GM10248 (cell line): ENCODE results near the gene CHPF.
A peak's percentile ranks its signal among the peaks of the same experiment; 100 is the strongest.

Source experiments
- CTCF ChIA-PET: fragments of 300-600 bp; sonication (Branson Sonifier 250); formaldehyde crosslinking; extraction: SDS; loops from one replicate; lab custom pipeline; 2021; ENCODE audit warnings: antibody characterized with exemption; lab: Yijun Ruan, JAX
- POLR2A ChIA-PET: fragments of 350-650 bp; sonication (Branson Sonifier 250); formaldehyde crosslinking; extraction: SDS; loops from one replicate; lab custom pipeline; 2020; ENCODE audit warnings: antibody characterized with exemption; lab: Yijun Ruan, JAX
- DNase-seq: peaks from one replicate; pipeline ENCODE4 v3.0.0; 2012; ENCODE audit errors: extremely low spot score
- CTCF ChIP-seq: IDR thresholded peaks from 2 replicates; pipeline ENCODE4 v1.5.1; 2012; ENCODE audit warnings: mild to moderate bottlenecking, low read depth; ENCODE audit errors: extremely low read depth, missing control alignments, control extremely low read depth

The CHPF gene

GRCh38 chr2:219511547-219512325 is 31.9 kb downstream of the CHPF start:
- ChIA-PET CTCF (interaction anchor here (1.1 to 5.3 kb wide), 7 partner anchors 9 to 131 kb away, joined by 3 to 50 read pairs (median 4); partner anchors contain the start of gene GMPPA), POLR2A (interaction anchor here (0.6 kb wide), 1 partner anchor 1552 kb away, joined by 3 read pairs; no protein-coding TSS in a partner anchor)
- DNase-seq = no peak
- TF ChIP-seq CTCF = no peak

- CTCF ChIA-PET = interaction anchor here (1.1 to 5.3 kb wide), 12 partner anchors 11 to 132 kb away, joined by 4 to 50 read pairs (median 8); partner anchors contain the start of gene GMPPA
- POLR2A ChIA-PET = interaction anchor here (1.2 kb wide), 1 partner anchor 12 kb away, joined by 3 read pairs; the partner anchor contains the start of gene GMPPA
- TF ChIP-seq CTCF = no peak
- DNase-seq = no peak
These were observed 33.0 kb downstream of the CHPF start for GRCh38 chr2:219510512-219511135.

DNA sequence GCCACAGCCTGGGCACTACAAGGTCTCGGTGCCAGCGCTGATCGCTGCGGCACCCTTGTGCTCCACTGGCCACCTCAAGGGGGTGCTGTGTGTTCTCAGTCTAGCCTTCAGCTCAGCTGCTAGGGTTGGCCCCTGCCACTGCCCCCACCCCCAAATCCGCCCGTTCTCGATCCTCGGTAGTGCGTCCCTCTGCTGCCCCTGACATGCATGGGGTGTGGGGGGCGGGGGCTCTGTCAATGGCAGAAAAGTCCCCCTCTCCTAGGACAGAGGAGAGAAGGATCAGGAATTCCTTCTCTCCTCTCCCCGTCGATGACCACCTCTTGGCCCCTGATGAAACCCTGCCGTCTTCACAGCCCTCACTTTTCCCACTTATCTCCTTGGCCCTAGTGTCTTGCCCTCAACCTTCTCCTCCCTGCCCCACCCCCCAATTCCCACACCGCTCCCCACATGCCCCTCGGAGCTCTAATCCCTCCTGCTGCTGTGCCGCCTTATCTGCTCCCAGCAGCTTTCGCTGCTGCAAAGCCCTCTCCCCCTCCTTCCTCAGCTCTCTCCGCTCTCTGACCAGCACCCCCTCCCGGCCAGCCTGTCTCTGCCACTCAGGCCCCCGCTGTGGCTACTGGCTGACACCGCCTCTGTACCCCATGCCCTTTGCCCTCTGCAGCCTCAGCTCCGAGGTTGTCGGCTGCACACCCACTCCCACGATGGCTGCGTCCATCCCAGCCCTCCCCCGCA is 33.7 kb downstream of the CHPF start:
- ChIA-PET POLR2A (interaction anchor here (0.6 to 1.2 kb wide), 2 partner anchors 10 to 11 kb away, joined by 3 read pairs; partner anchors contain the start of gene GMPPA), CTCF (interaction anchor here (1.0 to 5.3 kb wide), 12 partner anchors 9 to 111 kb away, joined by 3 to 50 read pairs (median 8); partner anchors contain the start of gene GMPPA)
- peak; percentile 81 for TF ChIP-seq CTCF
- DNase-seq = peak; percentile 70

DNA sequence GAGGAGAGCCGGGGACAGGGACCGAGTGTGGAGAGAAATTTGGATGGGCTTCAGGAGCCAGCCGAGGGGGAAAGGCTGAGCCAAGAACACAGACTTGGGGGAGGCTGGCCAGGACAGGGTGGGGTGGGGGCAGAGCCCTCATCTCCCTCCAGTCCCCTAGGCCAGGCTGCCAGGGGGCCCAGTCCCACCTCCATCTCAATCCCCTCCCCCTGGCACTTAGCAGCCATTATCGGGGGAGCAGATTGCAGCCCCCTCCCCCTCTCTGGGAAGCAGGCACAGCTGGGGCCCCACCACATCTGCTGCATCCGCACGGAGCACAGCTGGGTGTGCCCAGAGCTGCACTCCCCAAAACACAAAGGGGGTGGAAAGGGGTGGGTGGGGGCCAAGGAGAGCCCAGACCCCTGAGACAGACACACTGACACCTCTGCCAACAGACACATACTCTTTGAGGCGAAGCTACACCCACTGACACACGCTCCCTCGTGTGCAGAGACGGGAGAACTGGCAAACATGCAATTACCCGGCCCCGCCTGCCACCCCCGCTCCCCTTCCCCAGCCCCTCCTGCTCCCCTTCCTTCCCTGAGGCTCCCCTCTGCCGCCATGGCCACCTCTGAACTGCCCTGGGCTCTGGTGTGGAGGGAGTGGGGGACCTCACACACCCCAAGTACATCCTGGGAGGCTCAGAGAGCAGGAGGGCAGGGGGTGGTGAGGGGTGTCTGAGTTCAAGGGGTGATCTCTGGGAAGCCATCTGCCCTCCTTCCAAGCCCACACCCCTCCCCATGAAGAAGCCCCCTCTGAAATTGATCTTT is 34.4 kb downstream of the CHPF start:
- CTCF ChIA-PET = interaction anchor here (0.7 to 5.3 kb wide), 13 partner anchors 10 to 111 kb away, joined by 3 to 50 read pairs (median 7); partner anchors contain the start of gene GMPPA
- DNase-seq = no peak

GRCh38 chr2:219508444-219508734 is 35.2 kb downstream of the CHPF start:
- ChIA-PET POLR2A (no interaction called here), CTCF (interaction anchor here (0.7 to 5.3 kb wide), 7 partner anchors 9 to 182 kb away, joined by 3 to 50 read pairs (median 4); partner anchors contain the start of gene GMPPA)
- no peak for TF ChIP-seq CTCF
- no peak for DNase-seq

More for the DNA sequence above, 34.4 kb downstream of the CHPF start:
- POLR2A ChIA-PET = interaction anchor here (1.2 kb wide), 1 partner anchor 11 kb away, joined by 3 read pairs; the partner anchor contains the start of gene GMPPA
- no peak for TF ChIP-seq CTCF
